GM19468 (cell line): ENCODE data around the gene PACSIN1.

ENCODE experiments used
- ATAC-seq: cut with Tn5 transposase; IDR thresholded peaks from one replicate; pipeline ENCODE4 v1.9.1; 2021; ENCODE audit warnings: mild to moderate bottlenecking, moderate library complexity, moderate number of reproducible peaks; ENCODE audit not compliant: unreplicated experiment; ENCODE audit errors: extremely low read depth

PACSIN1 gene

DNA sequence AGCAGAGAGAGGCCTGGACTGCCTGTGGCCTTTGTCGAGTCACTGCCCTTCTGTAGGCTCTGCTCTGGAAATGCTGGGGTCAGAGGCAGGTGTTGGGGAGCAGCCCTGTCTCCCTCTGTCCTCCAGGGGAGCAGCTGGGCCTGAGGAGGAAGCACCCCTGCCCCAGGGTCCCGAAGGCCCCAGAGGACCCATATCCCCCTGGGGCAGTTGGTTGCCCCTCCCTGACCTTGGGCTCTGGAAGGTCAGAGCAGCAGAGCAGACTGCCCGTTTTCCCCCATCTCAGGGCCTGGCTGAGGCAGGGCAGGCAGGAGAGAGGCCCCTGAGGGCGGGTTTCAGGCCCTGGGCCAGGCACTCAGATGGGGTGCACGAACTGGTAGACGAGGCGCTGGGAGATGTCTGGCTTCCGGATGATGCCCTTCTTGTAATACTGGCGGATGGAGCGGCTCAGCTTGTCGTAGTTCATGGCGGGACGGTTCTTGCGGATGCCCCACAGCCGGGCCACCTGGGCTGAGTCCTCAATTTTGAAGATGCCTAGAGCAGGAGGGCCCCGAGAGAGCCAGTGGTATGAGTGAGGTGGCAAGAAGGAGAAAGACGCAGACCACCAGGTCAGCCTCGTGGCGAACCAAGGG is 72.2 kb downstream of the PACSIN1 start:
- no peak for ATAC-seq

DNA sequence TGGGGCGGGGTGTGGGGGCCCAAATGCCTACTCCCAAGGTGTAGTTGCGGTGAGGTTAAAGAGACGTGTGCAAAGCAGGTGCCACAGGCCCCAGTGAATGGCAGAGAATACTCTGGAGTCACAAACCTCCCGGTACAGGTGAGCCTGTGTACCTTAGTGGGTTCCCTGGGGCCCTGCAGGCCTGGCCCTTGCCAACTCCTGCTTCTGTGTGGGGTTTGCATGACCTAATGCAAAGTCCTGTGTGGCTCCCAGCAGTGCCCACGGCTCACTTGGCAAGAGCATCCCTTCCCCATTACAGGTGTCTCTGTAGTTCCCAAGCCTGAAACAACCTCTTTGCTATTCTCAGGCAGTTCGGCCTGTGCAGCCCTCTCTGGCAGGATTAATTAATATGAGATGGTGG is 72.7 kb downstream of the PACSIN1 start:
- ATAC-seq = no peak

GRCh38 chr6:34539181-34539580 is 73.3 kb downstream of the PACSIN1 start:
- no peak for ATAC-seq

DNA sequence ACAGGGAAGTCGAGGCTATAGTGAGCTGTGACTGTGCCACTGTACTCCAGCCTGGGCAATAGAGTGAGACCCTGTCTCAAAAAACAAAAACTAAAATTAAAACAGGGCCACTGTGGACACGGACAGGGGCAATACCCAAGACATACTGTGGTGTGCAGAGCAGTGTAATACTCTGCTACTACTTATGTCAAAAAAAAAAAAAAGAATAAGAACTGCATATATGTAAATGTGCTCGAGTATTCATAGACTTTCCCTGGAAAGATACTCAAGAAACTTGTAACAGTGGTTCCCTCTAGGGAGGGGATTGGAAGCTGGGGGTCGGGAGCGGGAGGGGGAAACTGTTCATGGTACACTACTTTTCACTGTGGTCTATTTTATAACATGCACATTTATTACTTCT is 74.3 kb downstream of the PACSIN1 start:
- no peak for ATAC-seq

- no peak for ATAC-seq
Measured at GRCh38 chr6:34540841-34541240, 75.0 kb downstream of the PACSIN1 start.

DNA sequence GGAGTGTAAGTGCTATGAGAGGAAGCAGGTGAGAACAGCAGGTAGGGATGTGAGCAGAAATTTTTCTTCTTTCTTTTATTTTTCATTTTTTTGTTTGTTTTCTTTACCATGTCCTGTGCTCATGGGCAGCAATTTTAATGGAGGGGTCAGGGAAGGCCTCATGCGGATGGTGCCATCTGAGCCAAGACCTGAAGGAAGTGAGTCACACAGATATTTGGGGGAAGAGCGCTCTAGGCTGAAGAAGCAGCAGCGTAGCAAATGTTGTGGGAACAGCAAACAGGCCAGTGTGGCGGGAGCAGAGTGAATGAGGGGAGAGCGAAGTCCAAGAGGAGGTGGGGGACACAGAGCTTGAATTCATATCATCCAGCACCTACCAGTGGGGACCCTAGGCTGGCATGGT is 77.5 kb downstream of the PACSIN1 start:
- no peak for ATAC-seq

- no peak for ATAC-seq
Measured at GRCh38 chr6:34544052-34544604, 78.3 kb downstream of the PACSIN1 start.

- ATAC-seq = no peak
Measured at GRCh38 chr6:34544776-34545471, 79.0 kb downstream of the PACSIN1 start.

GRCh38 chr6:34546551-34547321 is 80.9 kb downstream of the PACSIN1 start:
- no peak for ATAC-seq

DNA sequence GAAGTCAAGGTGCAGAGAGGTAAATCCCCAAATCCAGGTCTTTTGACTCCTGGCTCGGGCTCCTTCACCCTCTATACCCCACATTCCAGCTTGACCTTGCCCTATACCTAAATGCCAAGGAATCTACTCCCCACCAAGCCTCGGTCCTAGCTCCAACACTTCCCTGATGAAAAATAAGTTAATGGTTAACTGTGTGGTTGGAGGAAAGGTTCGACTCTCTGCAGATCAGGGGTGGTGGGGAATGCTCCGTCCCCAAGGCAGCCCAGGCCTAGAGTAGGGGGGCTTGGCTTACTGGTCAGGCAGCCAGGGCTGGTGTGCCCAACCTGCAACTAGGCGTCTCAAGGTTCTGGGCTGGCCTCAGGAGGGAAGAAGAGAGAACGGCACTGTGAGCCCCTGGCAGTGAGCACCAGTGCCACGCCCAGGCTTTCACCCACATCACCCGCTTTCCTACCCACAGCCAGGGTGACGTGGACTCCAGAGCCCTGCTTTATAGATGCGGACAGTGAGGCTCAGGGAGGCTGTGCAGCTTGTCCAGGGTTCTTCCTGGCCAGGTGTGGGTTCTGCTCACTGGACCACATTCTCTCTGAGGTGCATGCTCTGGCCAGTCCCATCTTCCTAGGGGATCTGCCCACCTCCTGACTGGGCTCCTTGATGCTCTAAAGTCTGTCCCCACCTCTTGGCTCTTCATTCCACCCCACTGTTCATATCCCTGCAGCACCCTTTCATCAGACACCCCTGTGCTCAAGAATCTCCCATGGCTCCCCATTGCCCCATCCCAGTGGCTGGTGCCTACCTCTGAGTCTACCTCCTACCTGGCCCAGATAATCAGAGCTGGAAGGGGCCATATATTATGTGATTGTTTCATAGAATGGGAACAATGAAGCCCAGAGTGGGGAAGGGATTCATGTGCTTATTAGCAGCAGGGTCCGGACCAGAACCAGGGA is 82.1 kb downstream of the PACSIN1 start:
- no peak for ATAC-seq

- no peak for ATAC-seq
Measured at GRCh38 chr6:34549026-34549803, 83.3 kb downstream of the PACSIN1 start.

- no peak for ATAC-seq
Measured at GRCh38 chr6:34549804-34550202, 83.9 kb downstream of the PACSIN1 start.

- ATAC-seq = no peak
Measured at GRCh38 chr6:34551720-34552119, 85.8 kb downstream of the PACSIN1 start.

DNA sequence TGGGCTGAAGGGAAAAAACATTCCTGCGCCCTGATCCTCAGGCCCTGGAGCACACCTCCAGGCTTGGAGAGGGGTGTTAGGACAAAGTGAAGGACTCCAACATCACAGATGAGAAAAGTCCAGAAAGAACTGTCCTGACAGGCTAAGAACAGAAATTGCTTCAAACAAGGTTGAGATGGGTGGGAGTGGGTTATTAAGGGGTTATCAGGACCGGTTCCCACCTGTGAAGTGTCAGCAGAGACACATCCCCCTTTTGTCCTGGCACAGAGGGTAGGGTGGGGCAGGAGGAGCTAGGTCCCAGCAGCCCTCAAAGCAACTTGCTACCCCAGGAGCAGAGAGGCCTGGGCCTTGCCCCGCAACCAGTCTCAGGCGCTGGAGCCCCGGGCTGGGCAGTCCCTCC is 86.7 kb downstream of the PACSIN1 start:
- no peak for ATAC-seq

DNA sequence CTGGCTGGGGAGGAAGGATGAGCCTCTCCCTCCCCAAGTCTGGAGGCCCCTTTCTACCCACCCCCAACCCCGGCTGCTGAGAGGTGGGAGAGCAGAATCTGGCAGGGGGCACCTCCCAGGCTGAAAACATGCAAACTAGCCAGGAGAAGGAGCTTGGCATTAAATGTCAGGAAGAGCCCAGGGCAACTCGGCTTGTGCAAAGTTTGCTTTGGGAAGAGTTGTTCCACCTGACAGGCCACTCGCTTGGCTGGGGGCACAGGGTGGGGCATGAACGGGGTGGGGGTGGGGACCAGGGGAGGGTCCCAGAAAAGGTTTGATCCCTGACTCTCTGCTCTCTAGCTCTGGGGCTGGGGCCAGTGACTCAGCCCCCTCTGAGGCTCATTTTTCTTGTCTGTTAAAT is 87.3 kb downstream of the PACSIN1 start:
- no peak for ATAC-seq

- no peak for ATAC-seq
Measured at GRCh38 chr6:34553750-34554149, 87.9 kb downstream of the PACSIN1 start.

DNA sequence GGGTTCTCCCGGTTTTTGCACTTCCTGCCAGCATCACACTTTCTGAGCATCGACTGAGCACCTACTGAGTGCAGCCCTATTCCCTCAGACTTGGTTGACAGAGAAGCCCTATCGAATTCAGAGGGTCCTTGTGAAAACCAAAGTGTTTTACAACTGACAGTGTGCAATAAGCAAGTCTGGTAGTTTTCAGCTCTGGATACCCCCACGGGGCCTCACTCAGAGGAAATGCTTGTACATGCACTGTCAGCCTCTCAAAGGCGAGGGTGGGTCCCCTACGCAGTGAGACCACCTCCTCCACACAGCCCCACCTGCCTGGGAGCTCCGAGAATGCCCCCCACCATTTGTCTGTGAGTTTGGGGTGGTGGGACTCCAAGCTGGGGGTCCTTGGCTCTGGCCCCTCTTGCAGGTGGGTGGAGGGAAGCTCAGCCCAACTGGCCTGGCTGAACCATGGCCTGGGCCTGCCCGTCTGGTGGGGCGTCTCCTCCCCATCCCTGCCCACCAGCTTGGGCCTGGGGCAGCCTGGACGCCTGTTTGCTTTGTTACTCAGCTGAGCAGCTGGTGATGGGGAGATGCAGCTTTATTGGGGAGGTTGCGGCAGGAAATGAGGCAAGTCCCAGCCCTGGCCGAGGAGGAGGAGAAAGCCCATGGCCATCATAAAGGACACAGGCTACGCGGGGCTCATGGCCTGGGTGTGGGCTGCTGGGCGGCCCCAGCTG is 88.6 kb downstream of the PACSIN1 start:
- ATAC-seq = no peak

- no peak for ATAC-seq
Measured at GRCh38 chr6:34555007-34555322, 89.1 kb downstream of the PACSIN1 start.

DNA sequence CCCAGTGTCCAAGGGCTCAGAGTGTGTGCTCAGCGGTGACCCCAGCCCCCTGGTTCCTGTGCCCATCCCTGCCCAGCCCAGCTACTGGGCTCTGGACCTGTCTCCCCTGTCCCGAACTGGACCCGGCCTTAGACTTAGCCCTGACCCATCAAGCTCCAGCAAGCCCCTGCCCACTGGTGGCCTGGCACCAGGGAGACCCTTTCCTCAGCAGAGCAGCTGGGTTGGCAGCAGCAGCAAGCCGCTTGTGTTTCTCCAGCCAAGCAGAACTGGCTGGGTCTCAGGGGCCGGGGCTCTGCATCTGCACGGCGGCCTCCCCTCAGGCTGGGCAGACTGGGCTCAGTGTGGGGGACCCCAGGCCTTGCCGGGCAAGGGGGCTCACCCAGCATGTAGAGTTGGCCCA is 89.5 kb downstream of the PACSIN1 start:
- no peak for ATAC-seq
